Adrenal gland (tissue), 5 donors: ENCODE data around the gene MET.

ENCODE experiments used
- POLR2A ChIP-seq, 2 donors: fragments of 450-650 bp; IDR thresholded peaks; one replicate each; pipeline ENCODE4 v1.6.1; 2017; ENCODE audit warnings: antibody characterized with exemption in 2 of 2, mild to moderate bottlenecking in 2 of 2, moderate library complexity in 1 of 2
- TF ChIP-seq, protein P1 (sequence below), 6 experiments: fragments of 450-650 bp in 4 of 6; fragments of 200-600 bp in 2 of 6; sonication (generic) in 1 of 6; IDR thresholded peaks; 1 replicate in 5 of 6; 2 replicates in 1 of 6; pipeline versions ENCODE4 v1.5.1 to v1.8.0; 2016 to 2021; ENCODE audit warnings: antibody characterized with exemption in 6 of 6, mild to moderate bottlenecking in 2 of 6, moderate library complexity in 1 of 6
- donor health status: DM: no; HTN: no; CAD: no.

DNA sequence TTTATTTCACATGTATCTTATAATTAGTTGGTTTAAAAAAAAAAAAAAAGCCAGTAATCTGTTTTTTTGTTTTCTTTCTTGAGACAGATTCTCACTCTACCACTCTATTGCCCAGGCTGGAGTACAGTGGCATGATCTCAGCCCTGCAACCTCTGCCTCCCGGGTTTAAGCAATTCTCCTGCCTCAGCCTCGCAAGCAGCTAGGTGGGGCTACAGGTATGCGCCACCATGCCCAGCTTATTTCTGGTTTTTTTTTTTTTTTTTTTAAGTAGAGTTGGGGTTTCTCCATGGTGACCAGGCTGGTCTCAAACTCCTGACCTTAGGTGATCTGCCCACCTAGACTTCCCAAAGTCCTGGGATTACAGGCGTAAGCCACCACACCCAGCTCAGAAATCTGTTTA is 156.3 kb downstream of the MET start:
- TF ChIP-seq, protein P1, sequence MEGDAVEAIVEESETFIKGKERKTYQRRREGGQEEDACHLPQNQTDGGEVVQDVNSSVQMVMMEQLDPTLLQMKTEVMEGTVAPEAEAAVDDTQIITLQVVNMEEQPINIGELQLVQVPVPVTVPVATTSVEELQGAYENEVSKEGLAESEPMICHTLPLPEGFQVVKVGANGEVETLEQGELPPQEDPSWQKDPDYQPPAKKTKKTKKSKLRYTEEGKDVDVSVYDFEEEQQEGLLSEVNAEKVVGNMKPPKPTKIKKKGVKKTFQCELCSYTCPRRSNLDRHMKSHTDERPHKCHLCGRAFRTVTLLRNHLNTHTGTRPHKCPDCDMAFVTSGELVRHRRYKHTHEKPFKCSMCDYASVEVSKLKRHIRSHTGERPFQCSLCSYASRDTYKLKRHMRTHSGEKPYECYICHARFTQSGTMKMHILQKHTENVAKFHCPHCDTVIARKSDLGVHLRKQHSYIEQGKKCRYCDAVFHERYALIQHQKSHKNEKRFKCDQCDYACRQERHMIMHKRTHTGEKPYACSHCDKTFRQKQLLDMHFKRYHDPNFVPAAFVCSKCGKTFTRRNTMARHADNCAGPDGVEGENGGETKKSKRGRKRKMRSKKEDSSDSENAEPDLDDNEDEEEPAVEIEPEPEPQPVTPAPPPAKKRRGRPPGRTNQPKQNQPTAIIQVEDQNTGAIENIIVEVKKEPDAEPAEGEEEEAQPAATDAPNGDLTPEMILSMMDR (IDR thresholded peaks at IDR 0.05) = no peak
- no peak for TF ChIP-seq POLR2A (IDR thresholded peaks at IDR 0.05)
